TTC549 (cell line): Measurements from ENCODE around the gene SMIM17.

Experiments
- FAIRE-seq: peaks from 2 replicates; lab custom pipeline; 2012; peaks lifted over from hg19 to GRCh38; lab: Jason Lieb, UNC

Gene SMIM17

GRCh38 chr19:56642711-56643459 is at the start of gene SMIM17:
Gene SMIM17, plus strand, starts transcription at chr19:56643159. Its CDS starts 2,509 bp downstream, at chr19:56645668.
- FAIRE-seq = no peak

GRCh38 chr19:56594446-56594782 is 48.5 kb upstream of the SMIM17 start:
- no peak for FAIRE-seq

- peak; percentile 25 for FAIRE-seq
Observed at GRCh38 chr19:56594783-56595547, 48.0 kb upstream of the SMIM17 start, which contains the start of gene ZNF71. Gene ZNF71, plus strand, starts transcription at chr19:56595302. Its CDS starts 6,257 bp downstream, at chr19:56601559.

GRCh38 chr19:56595548-56595899 is 47.4 kb upstream of the SMIM17 start:
- FAIRE-seq = no peak

GRCh38 chr19:56596676-56597075 is 46.3 kb upstream of the SMIM17 start:
- no peak for FAIRE-seq

- FAIRE-seq = no peak
Observed at GRCh38 chr19:56597696-56598095, 45.3 kb upstream of the SMIM17 start.

- no peak for FAIRE-seq
Observed at GRCh38 chr19:56601375-56601774, 41.6 kb upstream of the SMIM17 start.

GRCh38 chr19:56603829-56604228 is 39.1 kb upstream of the SMIM17 start:
- no peak for FAIRE-seq

- no peak for FAIRE-seq
Observed at GRCh38 chr19:56608274-56608964, 34.5 kb upstream of the SMIM17 start.

- no peak for FAIRE-seq
Observed at GRCh38 chr19:56611288-56611687, 31.7 kb upstream of the SMIM17 start.

GRCh38 chr19:56612737-56613136 is 30.2 kb upstream of the SMIM17 start:
- no peak for FAIRE-seq

- FAIRE-seq = no peak
Observed at GRCh38 chr19:56613639-56614038, 29.3 kb upstream of the SMIM17 start.

- FAIRE-seq = no peak
Observed at GRCh38 chr19:56617531-56617930, 25.4 kb upstream of the SMIM17 start.

- no peak for FAIRE-seq
Observed at GRCh38 chr19:56619121-56619520, 23.8 kb upstream of the SMIM17 start.

GRCh38 chr19:56622374-56622773 is 20.6 kb upstream of the SMIM17 start:
- FAIRE-seq = no peak

GRCh38 chr19:56623006-56623405 is 20.0 kb upstream of the SMIM17 start:
- FAIRE-seq = no peak

GRCh38 chr19:56625708-56626107 is 17.3 kb upstream of the SMIM17 start:
- FAIRE-seq = no peak

GRCh38 chr19:56633021-56633420 is 9.9 kb upstream of the SMIM17 start:
- FAIRE-seq = no peak

GRCh38 chr19:56637976-56638555 is 4.9 kb upstream of the SMIM17 start:
- no peak for FAIRE-seq

GRCh38 chr19:56639217-56639616 is 3.7 kb upstream of the SMIM17 start:
- no peak for FAIRE-seq

- no peak for FAIRE-seq
Observed at GRCh38 chr19:56643460-56643955, 549 bp downstream of the SMIM17 start.

- FAIRE-seq = no peak
Observed at GRCh38 chr19:56654151-56654550, 11.2 kb downstream of the SMIM17 start.
